GM11168 (cell line): ENCODE measurements around the gene SLC17A2.

ENCODE experiments used
- in situ Hi-C: fragments of 300-500 bp; cut with MboI; formaldehyde crosslinking; loops from one replicate; pipeline ENCODE4 v1.12.0; 2022; ENCODE audit warnings: low sequenced_read_pairs; ENCODE audit not compliant: unreplicated experiment

Gene SLC17A2

DNA sequence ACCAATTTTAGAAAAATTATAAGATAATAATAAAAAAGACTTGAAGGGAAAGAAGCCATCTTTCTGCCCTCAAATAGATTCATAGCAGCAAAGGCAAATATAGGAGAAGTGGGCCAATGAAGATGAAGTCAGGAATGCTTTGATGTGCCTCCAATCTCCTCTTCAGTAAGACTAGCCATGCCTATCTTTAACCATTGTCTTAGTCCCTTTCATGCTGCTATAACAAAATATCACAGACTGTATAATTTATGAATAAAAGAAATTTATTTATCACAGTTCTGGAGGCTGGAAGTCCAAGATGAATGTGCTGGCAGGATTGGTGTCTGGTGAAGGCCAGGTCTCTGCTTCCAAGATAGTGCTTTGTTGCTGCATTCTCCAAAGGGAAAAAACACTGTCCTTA lies 37.6 kb downstream of the SLC17A2 start:
- in situ Hi-C loops = no loop called here

DNA sequence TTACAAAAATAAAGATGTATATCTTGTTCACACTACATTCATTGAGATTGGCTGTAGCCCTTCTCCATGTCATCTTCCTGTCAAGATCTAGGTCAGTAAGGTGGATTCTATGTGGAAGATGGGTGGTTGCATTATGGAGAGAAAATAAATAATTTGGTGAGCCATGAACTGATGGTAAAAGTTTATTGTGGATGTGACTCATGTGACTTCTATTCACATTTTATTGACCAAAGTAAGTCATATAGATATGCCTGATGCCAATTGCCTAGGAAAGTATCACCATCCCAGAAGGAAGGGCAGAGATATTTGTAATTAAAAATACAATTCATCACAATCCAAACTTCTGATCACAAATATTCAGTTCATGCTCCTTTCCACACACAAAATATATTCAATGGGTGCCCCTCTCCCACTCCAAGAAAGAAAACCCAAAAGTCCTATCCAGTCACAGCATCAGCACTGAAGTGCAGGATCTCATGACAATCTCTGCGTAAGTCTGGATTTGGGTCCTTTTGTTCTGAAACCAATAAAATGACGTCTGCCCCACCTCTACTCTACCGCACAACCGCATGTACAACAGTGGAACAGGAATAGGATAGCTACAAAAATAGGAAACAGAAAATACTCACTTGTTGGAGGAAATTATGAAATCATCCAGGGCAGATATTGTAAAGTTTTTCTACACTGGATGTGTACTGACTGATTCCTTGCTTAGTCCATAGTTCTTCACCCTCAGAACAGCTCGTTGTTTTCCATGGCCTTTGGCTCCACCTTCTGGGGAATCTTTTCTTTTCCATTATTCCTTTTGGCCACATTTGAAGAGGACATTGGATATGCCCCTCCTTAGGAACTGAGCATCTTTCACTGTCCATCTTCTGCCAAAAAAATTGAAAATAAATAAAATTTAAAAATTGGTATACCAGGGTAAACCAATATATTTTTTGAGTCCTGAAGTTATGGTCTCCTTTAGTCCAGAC lies 40.3 kb downstream of the SLC17A2 start:
- in situ Hi-C loops = no loop called here

DNA sequence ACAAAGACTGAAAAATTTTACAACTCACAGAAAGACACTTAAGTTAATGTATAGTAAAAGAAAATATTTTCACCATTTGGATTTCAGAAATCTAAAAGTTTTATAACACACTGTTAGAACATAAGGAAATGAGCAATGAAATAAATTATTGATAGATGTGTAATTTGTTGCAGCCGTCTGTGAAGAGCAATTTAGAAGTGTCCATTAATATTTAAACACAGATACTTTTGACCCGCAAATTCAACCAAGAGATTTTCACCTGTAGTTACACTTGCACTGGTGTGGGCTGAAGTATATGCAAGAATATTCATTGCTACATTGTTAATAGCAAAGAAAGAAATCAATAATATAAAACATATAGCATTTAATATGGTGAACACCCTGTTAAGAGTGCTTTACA lies 41.9 kb downstream of the SLC17A2 start:
- in situ Hi-C loops = no loop called here

DNA sequence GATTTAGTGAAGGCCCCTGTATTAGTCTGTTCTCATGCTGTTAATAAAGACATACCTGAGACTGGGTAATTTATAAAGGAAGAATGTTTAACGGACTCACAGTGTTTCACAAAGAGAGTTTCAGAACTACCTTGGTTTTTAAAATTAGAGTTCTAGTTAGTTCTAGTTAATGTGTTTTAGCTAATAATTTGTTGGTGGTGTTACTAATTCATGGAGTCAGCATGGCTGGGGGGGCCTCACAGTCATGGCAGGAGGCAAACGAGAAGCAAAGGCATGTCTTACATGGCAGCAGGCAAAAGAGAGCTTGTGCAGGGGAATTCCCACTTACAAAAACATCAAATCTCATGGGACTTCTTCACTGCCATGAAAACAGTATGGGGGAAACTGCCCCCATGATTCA lies 44.4 kb downstream of the SLC17A2 start:
- in situ Hi-C loops = no loop called here

DNA sequence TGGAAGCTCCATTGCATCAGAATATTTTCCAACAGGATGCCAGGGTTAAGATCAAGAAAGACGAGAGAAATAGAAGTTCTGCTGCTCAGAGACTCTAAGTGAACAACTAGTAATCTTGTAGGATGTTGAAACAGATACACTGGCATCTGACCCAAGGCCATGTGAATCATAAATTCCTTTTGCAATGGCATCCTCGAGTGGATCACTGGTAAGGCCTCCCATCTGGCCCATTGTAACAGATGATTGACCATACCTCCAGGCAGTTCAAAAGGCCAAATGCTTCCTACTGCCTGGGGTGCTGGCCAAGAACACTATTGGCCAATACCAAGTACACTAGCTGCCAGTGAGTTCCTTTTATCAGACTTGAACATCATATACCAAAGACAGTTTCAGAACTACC lies 46.5 kb downstream of the SLC17A2 start:
- in situ Hi-C loops = no loop called here

DNA sequence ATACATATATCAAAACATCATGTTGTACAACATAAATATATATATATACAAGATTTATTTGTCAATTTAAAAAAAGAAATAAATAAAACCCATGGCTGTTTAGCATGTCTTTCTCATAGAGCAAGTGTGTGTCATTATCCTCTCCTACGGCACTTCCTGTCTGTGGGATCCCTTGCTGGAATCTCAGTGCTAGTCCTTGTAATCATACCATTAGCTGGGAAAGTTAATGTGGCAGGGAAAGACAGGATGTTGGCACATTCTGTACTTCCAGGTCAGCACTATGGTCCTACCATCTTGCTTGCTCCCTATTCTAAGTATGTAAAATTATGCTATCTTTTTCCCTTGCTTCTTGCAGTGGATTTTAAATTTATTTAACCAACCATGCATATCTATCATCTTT lies 47.0 kb downstream of the SLC17A2 start:
- in situ Hi-C loops = no loop called here

DNA sequence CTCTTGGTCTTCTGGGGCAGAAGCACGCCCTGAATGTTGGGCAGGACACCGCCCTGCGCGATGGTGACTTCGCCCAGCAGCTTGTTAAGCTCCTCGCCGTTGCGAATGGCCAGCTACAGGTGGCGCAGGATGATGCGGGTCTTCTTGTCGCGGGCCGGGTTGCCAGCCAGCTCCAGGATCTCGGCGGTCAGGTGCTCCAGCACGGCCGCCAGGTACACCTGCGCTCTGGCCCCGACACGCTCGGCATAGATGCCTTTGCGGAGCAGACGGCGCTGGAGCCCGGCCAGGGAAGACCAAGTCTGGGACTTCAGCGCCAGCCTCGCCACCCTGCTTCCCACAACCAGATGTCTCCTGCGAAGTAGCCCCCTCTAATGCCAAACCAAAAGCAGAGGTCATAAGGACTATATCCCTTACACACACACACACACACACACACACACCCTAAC lies 48.4 kb downstream of the SLC17A2 start:
- in situ Hi-C loops = no loop called here

DNA sequence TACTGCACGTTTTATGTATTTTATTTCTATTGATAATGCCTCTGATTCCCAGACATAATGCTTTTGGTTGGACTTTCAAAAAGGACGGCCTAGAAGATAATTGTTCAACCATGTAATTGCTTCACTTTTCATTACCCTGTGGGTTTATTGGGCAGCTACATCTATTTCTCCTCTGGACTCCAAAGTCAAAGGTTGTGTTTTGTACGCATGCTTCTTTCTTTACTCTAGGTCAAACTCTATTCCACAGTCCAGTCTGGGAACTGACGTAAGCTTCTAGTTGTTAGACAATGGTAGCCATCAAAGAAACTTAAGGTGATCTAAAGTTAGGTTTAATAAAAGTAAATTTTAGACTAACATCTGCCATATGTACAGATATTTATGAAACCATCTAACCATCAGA lies 49.9 kb downstream of the SLC17A2 start:
- in situ Hi-C loops = no loop called here

DNA sequence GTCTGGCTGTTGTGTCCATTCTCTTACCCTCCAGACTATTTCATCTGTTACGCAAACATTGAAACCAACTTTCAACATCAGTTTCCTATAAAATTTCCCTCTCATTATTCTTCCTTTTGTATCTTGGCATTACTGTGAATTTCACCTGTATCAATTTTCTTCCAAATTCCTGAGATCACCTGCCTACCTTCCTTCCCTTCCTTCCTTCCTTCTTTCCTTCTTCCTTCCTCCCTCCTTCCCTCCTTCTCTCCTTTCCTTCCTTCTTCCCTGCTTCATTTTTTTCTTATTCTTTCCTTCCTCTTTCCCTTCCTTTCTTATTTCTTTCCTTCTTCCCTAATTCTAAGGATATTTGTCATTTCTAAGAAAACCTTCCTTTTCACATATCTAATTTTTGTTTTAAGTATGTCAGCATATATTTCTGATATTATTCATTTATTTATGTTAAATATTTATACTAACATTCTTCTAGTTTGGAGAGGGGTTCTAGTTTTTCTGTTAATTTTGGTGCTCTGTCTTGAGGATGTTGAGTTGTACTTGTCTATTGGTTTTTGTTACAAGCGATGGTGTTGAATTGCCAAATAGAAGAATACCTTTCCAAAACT lies 51.7 kb downstream of the SLC17A2 start:
- in situ Hi-C loops = no loop called here

DNA sequence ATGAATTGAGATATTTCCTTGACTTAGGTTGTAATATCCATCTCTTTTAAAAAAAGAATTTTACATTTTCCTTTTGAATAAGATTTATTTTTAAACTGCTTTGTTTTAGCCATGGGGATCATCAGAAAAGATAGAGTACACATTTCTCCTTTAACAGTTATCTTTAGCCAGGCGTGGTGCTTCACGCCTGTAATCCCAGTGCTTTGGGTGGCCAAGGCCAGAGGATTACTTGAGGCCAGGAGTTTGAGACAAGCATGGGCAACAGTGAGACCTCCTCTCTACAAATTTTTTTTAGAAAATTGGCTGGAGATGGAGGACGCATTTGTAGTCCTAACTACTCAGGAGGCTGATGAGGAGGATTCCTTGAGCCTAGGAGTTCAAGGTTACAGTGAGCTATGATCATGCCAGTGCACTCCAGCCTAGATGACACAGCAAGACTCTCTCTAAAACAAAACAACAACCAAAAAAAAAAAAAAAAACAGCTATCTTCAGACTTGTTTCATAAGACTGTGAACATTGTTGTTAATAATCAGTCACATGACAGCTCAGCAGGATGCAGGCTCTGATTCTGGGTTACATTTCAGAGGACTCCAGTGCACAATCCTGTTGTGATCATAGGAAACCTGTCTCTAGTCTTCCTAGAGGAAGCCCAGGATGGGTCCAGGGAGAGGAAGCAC lies 54.4 kb downstream of the SLC17A2 start:
- in situ Hi-C loops = no loop called here

DNA sequence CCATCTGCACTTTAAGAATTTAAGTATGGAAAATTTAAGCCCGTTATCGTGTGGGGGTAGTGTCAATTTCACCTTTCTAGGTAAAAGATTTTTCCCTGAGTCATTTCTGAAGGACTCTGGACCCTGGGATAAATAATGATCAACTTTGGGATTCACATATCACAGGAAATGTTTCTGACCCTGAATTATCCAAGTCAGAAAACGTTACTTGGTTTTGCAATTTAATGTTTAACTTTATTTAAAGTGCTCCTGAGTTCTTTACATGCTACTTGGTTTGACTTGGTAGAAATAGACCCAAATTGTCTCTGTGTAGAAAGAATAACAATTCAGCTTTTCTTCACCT lies 55.0 kb downstream of the SLC17A2 start:
- in situ Hi-C loops = no loop called here

DNA sequence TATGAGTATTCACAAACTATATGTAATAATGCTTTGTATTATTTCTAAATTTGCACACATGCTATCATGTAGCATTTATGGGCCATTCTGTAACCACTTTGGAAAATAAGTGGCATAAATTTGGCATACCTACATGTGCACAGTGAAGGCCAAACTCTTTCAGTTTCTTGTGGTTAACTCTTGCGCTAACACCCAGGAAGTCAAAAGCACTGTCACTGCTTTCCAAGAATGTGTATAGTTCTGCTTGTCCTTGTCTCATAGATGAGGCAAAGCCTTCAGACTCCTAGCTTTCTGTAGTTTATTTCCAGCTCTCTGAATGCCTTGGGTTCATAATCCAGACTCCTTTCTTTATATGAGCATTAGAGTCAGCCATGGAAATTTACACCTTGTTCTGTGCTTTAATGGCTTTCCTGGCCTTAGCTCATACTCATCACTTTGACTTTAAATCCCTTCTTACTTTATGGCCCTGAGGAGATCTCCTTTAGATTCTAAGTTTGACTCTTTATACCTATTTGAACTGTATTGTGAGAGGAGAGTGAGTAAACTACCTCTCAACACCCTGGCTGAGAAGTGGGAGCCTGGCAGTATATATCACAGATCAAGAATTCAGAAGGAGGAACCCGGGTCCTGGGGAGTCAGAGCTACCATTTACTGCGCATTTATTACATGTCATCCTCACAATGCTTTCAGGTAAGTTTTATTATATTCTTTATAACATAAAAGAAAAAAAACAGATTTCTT lies 55.5 kb downstream of the SLC17A2 start:
- in situ Hi-C loops = no loop called here

DNA sequence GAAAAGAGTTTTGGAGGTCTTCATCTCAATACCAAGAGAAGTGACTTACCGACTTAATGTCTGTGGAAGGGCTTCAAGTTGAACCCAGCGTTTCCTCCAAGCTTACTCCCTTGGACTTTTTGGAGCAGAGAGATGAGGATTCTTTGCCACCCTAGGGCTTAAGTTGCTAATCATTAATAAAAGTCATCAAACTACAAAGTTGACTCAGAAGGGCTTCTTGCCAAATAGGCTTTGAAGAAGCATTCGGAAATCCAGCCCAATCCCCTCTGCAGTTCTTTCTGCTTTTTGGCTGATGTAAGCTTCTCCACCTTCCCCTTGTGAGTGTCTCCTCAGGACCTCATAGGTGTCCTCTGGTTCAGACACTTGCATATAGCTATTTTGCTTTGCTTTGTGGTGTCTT lies 56.4 kb downstream of the SLC17A2 start, which contains the start of gene SLC17A3:
Gene SLC17A3, minus strand, starts transcription at position 126 of the 400 bp plus-strand sequence. CDS start 5,856 bp downstream, outside the sequence.
- in situ Hi-C loops = no loop called here

DNA sequence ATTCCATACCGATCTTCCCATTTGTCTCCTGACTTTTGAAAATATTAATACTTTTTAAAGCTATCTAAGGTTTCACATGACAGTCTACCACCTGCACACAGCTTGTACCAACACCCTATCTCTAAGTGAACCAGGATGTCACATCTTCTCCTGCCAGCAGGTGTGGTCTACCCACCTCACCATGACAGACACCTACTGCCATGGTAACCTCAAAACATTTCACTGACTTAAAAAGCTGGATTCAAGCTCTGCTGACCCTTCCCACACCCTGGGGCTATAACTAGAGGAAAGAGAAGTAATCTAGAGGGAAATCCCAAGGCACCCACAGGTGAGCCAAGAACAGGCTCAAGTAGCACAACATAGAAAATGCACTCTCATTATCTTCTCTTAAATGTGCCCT lies 57.7 kb downstream of the SLC17A2 start:
- in situ Hi-C loops = no loop called here

DNA sequence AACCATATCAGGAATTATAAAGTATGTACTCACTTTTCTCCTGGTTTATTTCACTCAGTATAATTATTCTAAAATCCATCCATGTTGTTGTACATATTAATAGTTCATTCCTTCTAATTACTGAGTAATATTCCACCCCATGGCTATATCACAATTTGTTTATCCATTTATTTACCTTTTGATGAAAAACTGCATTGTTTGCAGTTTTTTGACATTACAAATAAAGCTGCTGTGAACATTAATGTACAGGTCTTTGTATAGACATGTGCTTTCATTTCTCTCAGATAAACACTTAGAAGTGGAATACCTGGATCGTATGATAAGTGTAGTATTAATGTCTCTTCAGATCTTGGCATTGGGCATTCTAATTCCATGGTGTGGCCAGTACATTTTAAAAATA lies 60.7 kb downstream of the SLC17A2 start:
- in situ Hi-C loops = no loop called here

DNA sequence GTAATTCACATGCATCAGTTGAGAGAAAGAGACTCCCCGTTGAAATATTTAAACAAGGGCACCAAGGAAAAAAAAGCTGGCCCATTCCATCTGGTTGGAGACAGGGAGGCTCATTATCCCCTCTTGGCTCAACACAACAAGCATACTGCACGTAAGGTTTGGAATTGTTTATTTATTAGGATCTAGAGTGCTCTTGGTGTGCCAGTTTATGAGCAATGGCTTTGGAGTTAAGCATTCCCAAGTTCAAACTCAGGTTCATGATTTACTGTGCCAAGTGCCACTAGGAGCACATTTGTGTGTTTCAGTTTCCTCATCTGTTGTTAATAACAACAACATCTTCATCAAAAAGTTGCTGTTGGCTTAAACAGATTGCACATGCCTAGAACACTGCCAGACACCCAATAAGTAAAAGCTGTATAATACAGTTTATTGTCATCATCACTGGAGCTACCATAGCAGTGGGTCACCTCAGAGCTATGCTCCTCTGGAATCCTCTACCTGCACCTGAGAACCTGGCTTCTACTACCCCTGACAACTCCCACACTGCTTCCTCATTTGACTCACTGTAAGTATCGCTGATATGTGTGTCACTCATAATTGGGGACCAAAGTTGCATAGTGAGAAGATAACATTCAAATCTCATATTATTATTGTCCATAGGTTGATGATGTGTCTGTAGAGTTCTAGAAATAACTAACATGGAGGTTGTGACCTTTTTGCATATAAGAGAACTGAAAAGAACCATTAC lies 61.9 kb downstream of the SLC17A2 start:
- in situ Hi-C loops = no loop called here

DNA sequence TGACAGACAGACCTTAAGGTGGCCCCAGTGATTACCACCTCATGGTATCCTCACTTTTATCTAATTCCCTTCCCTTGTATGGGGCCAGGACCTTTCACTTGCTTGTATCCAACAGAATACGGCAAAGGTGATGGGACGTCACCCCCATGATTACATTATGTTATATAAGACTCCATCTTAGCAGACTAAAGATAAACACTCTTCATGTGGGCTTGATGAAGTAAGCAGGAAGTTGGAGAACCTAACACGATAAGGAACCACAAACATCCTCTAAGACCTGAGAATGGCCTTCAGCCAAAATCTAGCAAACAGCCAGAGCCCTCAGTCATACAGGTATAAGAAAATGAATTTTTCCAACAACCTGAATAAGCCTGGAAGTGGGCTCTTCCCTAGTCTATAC lies 64.5 kb downstream of the SLC17A2 start:
- in situ Hi-C loops = no loop called here

DNA sequence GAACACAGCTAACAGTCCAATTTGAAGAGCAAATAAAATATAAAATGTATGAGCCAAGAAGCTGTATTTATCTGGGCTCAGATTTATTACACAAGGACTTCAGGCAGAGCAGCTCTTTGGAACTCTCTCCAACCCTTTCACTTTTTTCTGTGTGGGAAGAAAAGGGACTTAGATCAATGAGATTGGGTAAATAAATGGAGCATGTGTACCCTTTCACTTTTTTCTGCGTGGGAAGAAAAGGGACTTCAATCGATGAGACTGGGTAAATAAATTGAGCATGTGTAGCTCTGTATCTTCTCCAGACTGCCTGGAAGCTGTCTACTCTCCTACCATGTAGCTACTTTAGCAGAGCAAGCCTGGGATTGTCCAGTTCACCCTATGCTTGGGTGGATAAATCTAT lies 67.1 kb downstream of the SLC17A2 start:
- in situ Hi-C loops = no loop called here
